Mucosa of gallbladder (tissue), 1 donor: ENCODE results near the gene PAK2. TPM values are rescaled to one million over a fixed set of nuclear protein-coding genes. Genes with fewer than 3 reads are reported as not detected.
"Not testable (repeated sequence)": the region's sequence is repeated elsewhere in the genome, so short reads cannot be mapped to it uniquely, and the experiment has no call there.

Experiments used
- DNase-seq: peaks from one replicate; pipeline ENCODE4 v3.0.0-alpha.2; 2020; ENCODE audit warnings: low spot score
- total RNA-seq: library from RNA; stranded (reverse); gene quantifications from one replicate; pipeline ENCODE4 v1.2.1, GENCODE V29; 2021
- donor health status: DM: no; HTN: no; CAD: no.

Gene PAK2
- total RNA-seq, 1 donor from 2014 or later = 63.4 TPM

GRCh38 chr3:196736670-196737374 is 2.8 kb upstream of the PAK2 start:
- DNase-seq = no peak

- no peak for DNase-seq
Observed at GRCh38 chr3:196737655-196738054, 2.0 kb upstream of the PAK2 start.

- DNase-seq = peak; percentile 11
Observed at GRCh38 chr3:196740481-196741248, 1.0 kb downstream of the PAK2 start.

GRCh38 chr3:196741249-196741889 is 1.7 kb downstream of the PAK2 start:
- no peak for DNase-seq

- DNase-seq = not testable (repeated sequence)
Observed at GRCh38 chr3:196743569-196743968, 3.9 kb downstream of the PAK2 start.

GRCh38 chr3:196749125-196749524 is 9.5 kb downstream of the PAK2 start:
- no peak for DNase-seq

GRCh38 chr3:196753201-196753600 is 13.5 kb downstream of the PAK2 start:
- no peak for DNase-seq

- DNase-seq = peak; percentile 20
Observed at GRCh38 chr3:196754091-196754981, 14.7 kb downstream of the PAK2 start.

GRCh38 chr3:196756732-196757131 is 17.1 kb downstream of the PAK2 start:
- DNase-seq = no peak

GRCh38 chr3:196757876-196758739 is 18.5 kb downstream of the PAK2 start:
- no peak for DNase-seq

- DNase-seq = no peak
Observed at GRCh38 chr3:196763179-196763578, 23.5 kb downstream of the PAK2 start.

- DNase-seq = no peak
Observed at GRCh38 chr3:196765454-196765853, 25.8 kb downstream of the PAK2 start.

- no peak for DNase-seq
Observed at GRCh38 chr3:196771067-196771466, 31.4 kb downstream of the PAK2 start.

GRCh38 chr3:196772102-196772501 is 32.4 kb downstream of the PAK2 start:
- DNase-seq = no peak

- no peak for DNase-seq
Observed at GRCh38 chr3:196772897-196773296, 33.2 kb downstream of the PAK2 start.

- DNase-seq = no peak
Observed at GRCh38 chr3:196774191-196774820, 34.6 kb downstream of the PAK2 start.

GRCh38 chr3:196774848-196775422 is 35.3 kb downstream of the PAK2 start:
- no peak for DNase-seq

GRCh38 chr3:196775938-196776337 is 36.3 kb downstream of the PAK2 start:
- DNase-seq = no peak

- no peak for DNase-seq
Observed at GRCh38 chr3:196777836-196778235, 38.2 kb downstream of the PAK2 start.

- no peak for DNase-seq
Observed at GRCh38 chr3:196778755-196779154, 39.1 kb downstream of the PAK2 start.
